Endodermal cell (in vitro differentiated cells): ENCODE data around the gene DNAAF5. TPM values are rescaled to one million over a fixed set of nuclear protein-coding genes. Genes with fewer than 3 reads are reported as not detected.

Experiments
- DNase-seq: peaks from one replicate; pipeline ENCODE4 v3.0.0-alpha.2; 2017
- H3K27ac ChIP-seq: 2 replicates; pipeline ENCODE4 v1.5.1; 2013; ENCODE audit warnings: mild to moderate bottlenecking, low read depth, low read length, moderate library complexity
- H3K27me3 ChIP-seq: 2 replicates; pipeline ENCODE4 v1.6.1; 2013; ENCODE audit warnings: mild to moderate bottlenecking, low read length, moderate library complexity; ENCODE audit not compliant: insufficient read depth, control insufficient read depth, poor library complexity, severe bottlenecking
- H3K36me3 ChIP-seq: 2 replicates; pipeline ENCODE4 v1.7.0; 2013; ENCODE audit warnings: mild to moderate bottlenecking, low read length, moderate library complexity; ENCODE audit not compliant: control insufficient read depth, insufficient read depth
- H3K4me1 ChIP-seq: one replicate; pipeline ENCODE4 v1.7.0; 2013; ENCODE audit warnings: low read length; ENCODE audit not compliant: control insufficient read depth, insufficient read depth
- H3K4me3 ChIP-seq: 2 replicates; pipeline ENCODE4 v1.5.1; 2013; ENCODE audit warnings: mild to moderate bottlenecking, low read length, moderate library complexity
- H3K9ac ChIP-seq: 2 replicates; pipeline ENCODE4 v1.6.1; 2013; ENCODE audit warnings: mild to moderate bottlenecking, low read length, moderate library complexity; ENCODE audit not compliant: poor library complexity, severe bottlenecking; ENCODE audit errors: extremely low read depth
- H3K9me3 ChIP-seq: 2 replicates; pipeline ENCODE4 v1.6.1; 2013; ENCODE audit warnings: mild to moderate bottlenecking, low read length, moderate library complexity; ENCODE audit not compliant: control insufficient read depth
- H3K27ac Mint-ChIP-seq: 2 replicates; pipeline ENCODE4 v1.8.0; 2020; ENCODE audit warnings: mixed read lengths
- H3K27me3 Mint-ChIP-seq: 2 replicates; pipeline ENCODE4 v1.8.0; 2021; ENCODE audit warnings: mild to moderate bottlenecking, mixed read lengths; ENCODE audit not compliant: insufficient read depth
- H3K36me3 Mint-ChIP-seq: 2 replicates; pipeline ENCODE4 v1.8.0; 2020; ENCODE audit warnings: low read depth, mixed read lengths
- H3K4me1 Mint-ChIP-seq: 2 replicates; pipeline ENCODE4 v1.8.0; 2020; ENCODE audit warnings: mixed read lengths
- H3K4me3 Mint-ChIP-seq: 2 replicates; pipeline ENCODE4 v1.8.0; 2020; ENCODE audit warnings: mild to moderate bottlenecking, moderate library complexity, mixed read lengths
- H3K9me3 Mint-ChIP-seq: 2 replicates; pipeline ENCODE4 v1.8.0; 2020; ENCODE audit warnings: mild to moderate bottlenecking, mixed read lengths
- WGBS, 2 experiments: methylation state at CpG; one replicate each; pipeline versions ENCODE4 v1.1.5 to v1.1.7; 2013; ENCODE audit warnings: missing lambda C conversion rate in 2 of 2, mixed read lengths in 1 of 2; ENCODE audit not compliant: insufficient coverage in 1 of 2, insufficient read length in 1 of 2; 5-methylcytosine and 5-hydroxymethylcytosine counted together
- total RNA-seq, 2 donors: library from RNA; stranded (reverse); fragmentation: NEBNext Ultra II Directional in 1 of 2; extraction: Animal tissue kit (Norgen Biotek cat#: 25700) in 1 of 2; gene quantifications; 2 replicates in 1 of 2; 3 replicates in 1 of 2; pipeline ENCODE4 v1.2.1, GENCODE V29; 2021
- TF ChIP-seq, protein P1 (sequence below): fragments of 200-600 bp; sonication (generic); conservative IDR thresholded peaks from 2 replicates; pipeline ENCODE4 v1.5.0; 2021; ENCODE audit warnings: antibody characterized with exemption, mild to moderate bottlenecking

Gene DNAAF5
- total RNA-seq, 2 donors from 2014 or later: 54.2 to 54.3 TPM

GRCh38 chr7:701086-701671, 25.3 kb upstream of the DNAAF5 start:
- Histone ChIP-seq H3K4me1 (no peaks in the 10 kb centered on the region), H3K36me3 (peaks cover 6% of the 10 kb centered on the region), H3K4me3 (no peak overlapping the region), H3K9me3 (peaks cover 13% of the 10 kb centered on the region), H3K9ac (no peak overlapping the region), H3K27ac (no peak overlapping the region), H3K27me3 (no peaks in the 10 kb centered on the region)
- H3K36me3 Mint-ChIP-seq: peaks cover 44% of the 10 kb centered on the region
- no peaks in the 10 kb centered on the region for H3K4me1 Mint-ChIP-seq
- no peak overlapping the region for H3K4me3 Mint-ChIP-seq
- no peak for DNase-seq
- 83 to 84% methylated on average over 4 of the region's 4 CpGs for WGBS, 2 experiments
- H3K27ac Mint-ChIP-seq: no peak overlapping the region
- TF ChIP-seq, protein P1, sequence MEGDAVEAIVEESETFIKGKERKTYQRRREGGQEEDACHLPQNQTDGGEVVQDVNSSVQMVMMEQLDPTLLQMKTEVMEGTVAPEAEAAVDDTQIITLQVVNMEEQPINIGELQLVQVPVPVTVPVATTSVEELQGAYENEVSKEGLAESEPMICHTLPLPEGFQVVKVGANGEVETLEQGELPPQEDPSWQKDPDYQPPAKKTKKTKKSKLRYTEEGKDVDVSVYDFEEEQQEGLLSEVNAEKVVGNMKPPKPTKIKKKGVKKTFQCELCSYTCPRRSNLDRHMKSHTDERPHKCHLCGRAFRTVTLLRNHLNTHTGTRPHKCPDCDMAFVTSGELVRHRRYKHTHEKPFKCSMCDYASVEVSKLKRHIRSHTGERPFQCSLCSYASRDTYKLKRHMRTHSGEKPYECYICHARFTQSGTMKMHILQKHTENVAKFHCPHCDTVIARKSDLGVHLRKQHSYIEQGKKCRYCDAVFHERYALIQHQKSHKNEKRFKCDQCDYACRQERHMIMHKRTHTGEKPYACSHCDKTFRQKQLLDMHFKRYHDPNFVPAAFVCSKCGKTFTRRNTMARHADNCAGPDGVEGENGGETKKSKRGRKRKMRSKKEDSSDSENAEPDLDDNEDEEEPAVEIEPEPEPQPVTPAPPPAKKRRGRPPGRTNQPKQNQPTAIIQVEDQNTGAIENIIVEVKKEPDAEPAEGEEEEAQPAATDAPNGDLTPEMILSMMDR: no peak
- peaks cover 13% of the 10 kb centered on the region for H3K9me3 Mint-ChIP-seq
- no peaks in the 10 kb centered on the region for H3K27me3 Mint-ChIP-seq

DNA sequence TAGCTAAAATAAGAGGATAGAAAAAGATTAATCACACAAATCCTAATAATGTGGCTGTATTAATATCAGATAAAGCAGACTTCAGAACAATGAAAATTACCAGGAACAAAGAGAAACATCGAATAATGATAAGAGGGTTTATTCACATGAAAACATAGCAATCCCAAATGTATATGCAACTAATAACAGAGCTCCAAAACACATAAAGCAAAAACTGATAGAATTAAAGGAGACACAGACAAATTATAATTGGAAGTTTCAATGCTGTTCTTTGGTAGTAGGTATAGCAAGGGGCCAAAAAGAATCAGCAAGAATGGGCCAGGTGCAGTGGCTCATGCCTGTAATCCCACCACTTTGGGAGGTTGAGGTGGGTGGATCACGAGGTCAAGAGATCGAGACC, 23.4 kb upstream of the DNAAF5 start:
- Histone ChIP-seq H3K36me3 (peaks cover 6% of the 10 kb centered on the region), H3K27ac (no peak overlapping the region), H3K4me1 (no peaks in the 10 kb centered on the region), H3K27me3 (no peaks in the 10 kb centered on the region), H3K9ac (no peak overlapping the region), H3K9me3 (peaks cover 13% of the 10 kb centered on the region), H3K4me3 (no peak overlapping the region)
- Mint-ChIP-seq H3K4me3 (no peak overlapping the region), H3K4me1 (no peaks in the 10 kb centered on the region), H3K27me3 (no peaks in the 10 kb centered on the region), H3K9me3 (peaks cover 13% of the 10 kb centered on the region), H3K36me3 (peaks cover 52% of the 10 kb centered on the region), H3K27ac (no peak overlapping the region)
- TF ChIP-seq, protein P1: no peak
- DNase-seq: peak; percentile 1
- WGBS, 2 experiments: 91% methylated on average over 3 of the region's 3 CpGs; no CpG with 5 or more reads in 1 of the 2 experiments

DNA sequence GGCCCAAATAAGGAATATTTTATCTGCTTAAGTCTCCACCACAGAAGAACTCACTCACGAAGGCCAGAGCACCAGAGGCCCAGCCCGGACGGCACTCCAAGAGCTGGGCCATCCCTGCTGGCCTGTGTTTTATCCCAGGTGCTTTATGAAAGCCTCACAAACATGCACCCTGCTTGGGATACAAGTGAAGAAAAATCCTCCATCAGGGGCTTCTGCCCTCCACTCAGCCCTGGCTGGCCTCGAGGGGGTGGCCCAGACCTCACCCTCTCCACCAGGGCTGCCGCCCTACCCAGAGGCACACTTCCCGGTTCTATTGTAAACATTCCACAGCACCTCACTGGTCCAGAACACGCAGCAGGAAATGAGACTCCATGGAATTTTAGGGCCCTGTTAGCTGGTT, 19.8 kb upstream of the DNAAF5 start:
- peaks cover 13% of the 10 kb centered on the region for H3K9me3 ChIP-seq
- H3K27ac ChIP-seq: no peak overlapping the region
- Mint-ChIP-seq H3K27me3 (no peaks in the 10 kb centered on the region), H3K4me1 (peaks cover 4% of the 10 kb centered on the region), H3K36me3 (peaks cover 45% of the 10 kb centered on the region), H3K9me3 (peaks cover 13% of the 10 kb centered on the region), H3K4me3 (no peak overlapping the region), H3K27ac (no peak overlapping the region)
- TF ChIP-seq, protein P1: no peak
- no peaks in the 10 kb centered on the region for H3K4me1 ChIP-seq
- H3K4me3 ChIP-seq: no peak overlapping the region
- WGBS, 2 experiments: 94 to 100% methylated on average over 2 to 7 of the region's 7 CpGs
- no peak overlapping the region for H3K9ac ChIP-seq
- H3K27me3 ChIP-seq: no peaks in the 10 kb centered on the region
- no peak for DNase-seq
- H3K36me3 ChIP-seq: no peaks in the 10 kb centered on the region
